ENCODE results near the gene NUP88. TPM values are rescaled to one million over a fixed set of nuclear protein-coding genes. Genes with fewer than 3 reads are reported as not detected.
"Not testable (repeated sequence)": the region's sequence is repeated elsewhere in the genome, so short reads cannot be mapped to it uniquely, and the experiment has no call there.

NUP88 gene
- total RNA-seq, 1 donor: 66.6 TPM

DNA sequence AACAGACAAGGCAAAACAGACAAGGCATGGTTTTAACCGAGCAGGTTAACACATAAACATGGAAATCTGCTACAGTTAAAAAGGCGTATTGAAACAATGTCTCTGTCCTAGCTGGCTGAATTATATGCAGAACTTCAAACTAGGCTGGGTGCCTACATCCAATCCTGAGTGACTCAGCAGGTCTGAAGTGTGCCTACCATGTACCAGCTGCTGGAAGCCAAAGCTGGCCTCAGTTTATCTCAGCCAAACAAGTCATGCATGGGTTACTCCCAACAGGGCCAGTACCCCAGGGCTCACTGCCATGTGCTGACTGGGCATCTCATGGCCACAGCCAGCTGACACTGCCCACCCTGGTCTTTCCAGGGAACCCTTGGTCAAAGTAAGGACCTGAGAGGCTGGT, 15.5 kb upstream of the NUP88 start:
- Histone ChIP-seq H3K4me1 (ENCODE audit: insufficient read depth, low read length) (peaks cover 19% of the 10 kb centered on the region), H3K4me2 (ENCODE audit: insufficient read depth, low read length) (no peak overlapping the region), H3K9me3 (ENCODE audit: low read depth, low read length) (no peaks in the 10 kb centered on the region), H3K79me2 (ENCODE audit: insufficient read depth, low read length) (peaks cover 41% of the 10 kb centered on the region), H3K27ac (ENCODE audit: low read depth, low read length) (no peak overlapping the region), H3K4me3 (ENCODE audit: insufficient read depth, low read length) (no peak overlapping the region), H3K36me3 (ENCODE audit: insufficient read depth, low read length) (peaks cover 62% of the 10 kb centered on the region), H2AFZ (ENCODE audit: low read length) (no peak overlapping the region), H4K20me1 (ENCODE audit: insufficient read depth, low read length) (peaks cover 8% of the 10 kb centered on the region), H3K27me3 (ENCODE audit: insufficient read depth, low read length) (no peaks in the 10 kb centered on the region)
- TF ChIP-seq, protein P1, sequence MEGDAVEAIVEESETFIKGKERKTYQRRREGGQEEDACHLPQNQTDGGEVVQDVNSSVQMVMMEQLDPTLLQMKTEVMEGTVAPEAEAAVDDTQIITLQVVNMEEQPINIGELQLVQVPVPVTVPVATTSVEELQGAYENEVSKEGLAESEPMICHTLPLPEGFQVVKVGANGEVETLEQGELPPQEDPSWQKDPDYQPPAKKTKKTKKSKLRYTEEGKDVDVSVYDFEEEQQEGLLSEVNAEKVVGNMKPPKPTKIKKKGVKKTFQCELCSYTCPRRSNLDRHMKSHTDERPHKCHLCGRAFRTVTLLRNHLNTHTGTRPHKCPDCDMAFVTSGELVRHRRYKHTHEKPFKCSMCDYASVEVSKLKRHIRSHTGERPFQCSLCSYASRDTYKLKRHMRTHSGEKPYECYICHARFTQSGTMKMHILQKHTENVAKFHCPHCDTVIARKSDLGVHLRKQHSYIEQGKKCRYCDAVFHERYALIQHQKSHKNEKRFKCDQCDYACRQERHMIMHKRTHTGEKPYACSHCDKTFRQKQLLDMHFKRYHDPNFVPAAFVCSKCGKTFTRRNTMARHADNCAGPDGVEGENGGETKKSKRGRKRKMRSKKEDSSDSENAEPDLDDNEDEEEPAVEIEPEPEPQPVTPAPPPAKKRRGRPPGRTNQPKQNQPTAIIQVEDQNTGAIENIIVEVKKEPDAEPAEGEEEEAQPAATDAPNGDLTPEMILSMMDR (IDR thresholded peaks at IDR 0.05; ENCODE audit: extremely low read depth, low read depth, low read length): no peak
- DNase-seq (ENCODE audit: insufficient read length, low spot score, missing footprints): peak; percentile 45

DNA sequence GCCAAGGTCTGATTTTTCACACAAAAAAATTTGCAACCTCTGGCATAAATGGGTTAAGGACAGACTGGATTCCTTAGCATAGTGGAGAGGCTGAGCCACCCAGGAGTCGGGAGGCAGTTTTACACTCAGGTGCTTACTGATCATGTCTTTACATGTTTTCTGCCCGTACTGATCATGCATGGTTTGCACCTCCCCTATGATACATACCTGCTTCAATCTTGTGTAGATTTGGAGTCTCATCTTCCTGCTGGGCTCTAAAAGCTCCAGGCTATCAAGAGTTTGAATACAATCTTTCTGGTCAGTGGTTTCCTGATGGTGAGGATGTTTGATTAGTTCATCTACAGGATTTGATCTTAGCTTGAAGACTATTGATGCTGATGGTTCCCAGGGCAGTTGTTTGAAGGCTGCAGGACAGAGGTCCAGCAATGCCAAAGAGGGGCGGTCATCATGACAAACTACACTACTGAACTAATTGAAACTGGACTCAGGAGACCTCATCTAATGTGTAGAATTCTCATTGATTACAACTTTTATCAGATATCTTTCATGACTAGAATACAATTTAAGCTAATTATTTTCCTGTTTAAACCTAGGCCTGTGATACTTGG, 12.6 kb upstream of the NUP88 start:
- H3K4me3 ChIP-seq (ENCODE audit: insufficient read depth, low read length): no peak overlapping the region
- H3K27me3 ChIP-seq (ENCODE audit: insufficient read depth, low read length): no peaks in the 10 kb centered on the region
- no peaks in the 10 kb centered on the region for H3K4me1 ChIP-seq (ENCODE audit: insufficient read depth, low read length)
- H2AFZ ChIP-seq (ENCODE audit: low read length): no peak overlapping the region
- no peak overlapping the region for H3K27ac ChIP-seq (ENCODE audit: low read depth, low read length)
- peaks cover 22% of the 10 kb centered on the region for H3K79me2 ChIP-seq (ENCODE audit: insufficient read depth, low read length)
- TF ChIP-seq, protein P1 (IDR thresholded peaks at IDR 0.05; ENCODE audit: extremely low read depth, low read depth, low read length): no peak
- peaks cover 9% of the 10 kb centered on the region for H4K20me1 ChIP-seq (ENCODE audit: insufficient read depth, low read length)
- H3K9me3 ChIP-seq (ENCODE audit: low read depth, low read length): no peaks in the 10 kb centered on the region
- peaks cover 76% of the 10 kb centered on the region for H3K36me3 ChIP-seq (ENCODE audit: insufficient read depth, low read length)
- H3K4me2 ChIP-seq (ENCODE audit: insufficient read depth, low read length): no peak overlapping the region
- DNase-seq (ENCODE audit: insufficient read length, low spot score, missing footprints): no peak

DNA sequence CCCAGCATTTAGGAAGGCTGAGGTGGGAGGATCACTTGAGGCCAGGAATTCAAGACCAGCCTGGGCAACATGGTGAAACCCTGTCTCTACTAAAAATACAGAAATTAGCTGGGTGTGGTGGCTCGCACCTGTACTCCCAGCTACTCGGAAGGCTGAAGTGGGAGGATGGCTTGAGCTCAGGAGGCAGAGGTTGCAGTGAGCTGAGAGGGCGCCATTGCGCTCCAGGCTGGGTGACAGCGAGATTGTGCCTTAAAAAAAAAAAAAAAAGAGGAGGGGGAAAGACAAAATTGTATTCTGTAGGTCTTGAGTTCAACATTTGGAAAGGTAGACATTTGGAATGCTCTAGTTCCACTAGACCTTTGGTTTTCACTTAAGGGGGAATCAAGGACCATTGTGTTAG, 11.8 kb upstream of the NUP88 start:
- not testable (repeated sequence) for H3K9me3 ChIP-seq (ENCODE audit: low read depth, low read length); H3K27me3 ChIP-seq (ENCODE audit: insufficient read depth, low read length); H4K20me1 ChIP-seq (ENCODE audit: insufficient read depth, low read length); H3K4me1 ChIP-seq (ENCODE audit: insufficient read depth, low read length); H3K4me3 ChIP-seq (ENCODE audit: insufficient read depth, low read length); H2AFZ ChIP-seq (ENCODE audit: low read length); DNase-seq (ENCODE audit: insufficient read length, low spot score, missing footprints); H3K4me2 ChIP-seq (ENCODE audit: insufficient read depth, low read length); H3K27ac ChIP-seq (ENCODE audit: low read depth, low read length)
- H3K36me3 ChIP-seq (ENCODE audit: insufficient read depth, low read length): peaks cover 70% of the 10 kb centered on the region
- H3K79me2 ChIP-seq (ENCODE audit: insufficient read depth, low read length): peaks cover 14% of the 10 kb centered on the region

DNA sequence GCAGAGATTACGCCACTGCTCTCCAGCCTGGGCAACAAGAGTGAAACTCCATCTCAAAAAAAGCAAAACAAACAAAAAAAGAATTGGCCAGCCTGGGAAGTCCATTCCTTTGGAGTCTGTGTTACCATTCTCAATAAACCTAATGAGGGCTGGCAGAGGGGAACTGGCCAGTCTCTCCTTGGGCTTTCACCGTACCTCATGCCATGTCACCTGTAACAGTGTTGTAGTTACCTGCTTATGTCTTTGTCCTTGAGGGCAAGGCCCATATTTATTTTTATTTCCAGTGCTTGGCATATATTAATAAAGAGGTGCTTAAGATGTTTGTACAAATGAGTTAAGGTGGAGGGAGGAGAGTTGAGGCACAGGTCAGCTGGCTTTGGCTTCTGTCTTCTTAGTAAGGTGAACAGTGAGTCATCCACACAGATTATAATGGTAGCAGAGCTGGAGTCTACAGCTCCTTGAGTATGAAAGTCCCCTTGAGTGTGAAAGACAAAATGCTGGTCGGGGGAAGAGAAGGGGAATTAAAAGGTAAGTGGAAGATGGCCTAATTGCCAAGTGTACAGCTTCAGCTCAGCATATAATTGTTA, 11.0 kb upstream of the NUP88 start:
- Histone ChIP-seq H3K4me2 (ENCODE audit: insufficient read depth, low read length) (no peak overlapping the region), H3K4me1 (ENCODE audit: insufficient read depth, low read length) (no peaks in the 10 kb centered on the region)
- TF ChIP-seq, protein P1 (IDR thresholded peaks at IDR 0.05; ENCODE audit: extremely low read depth, low read depth, low read length): no peak

More for the DNA sequence above, 11.0 kb upstream of the NUP88 start:
- no peaks in the 10 kb centered on the region for H3K9me3 ChIP-seq (ENCODE audit: low read depth, low read length)
- H4K20me1 ChIP-seq (ENCODE audit: insufficient read depth, low read length): peaks cover 8% of the 10 kb centered on the region
- H3K27ac ChIP-seq (ENCODE audit: low read depth, low read length): no peak overlapping the region
- H3K79me2 ChIP-seq (ENCODE audit: insufficient read depth, low read length): peaks cover 9% of the 10 kb centered on the region
- no peak for DNase-seq (ENCODE audit: insufficient read length, low spot score, missing footprints)
- H3K36me3 ChIP-seq (ENCODE audit: insufficient read depth, low read length): peaks cover 76% of the 10 kb centered on the region
- H3K4me3 ChIP-seq (ENCODE audit: insufficient read depth, low read length): no peak overlapping the region
- no peaks in the 10 kb centered on the region for H3K27me3 ChIP-seq (ENCODE audit: insufficient read depth, low read length)
- H2AFZ ChIP-seq (ENCODE audit: low read length): no peak overlapping the region
